Heart right ventricle (tissue), 16 donors: ENCODE results near the gene GRIP2. TPM values are rescaled to one million over a fixed set of nuclear protein-coding genes. Genes with fewer than 3 reads are reported as not detected.

Source experiments
- ATAC-seq, 8 donors: fragments of 200-7000 bp; cut with Tn5 transposase; one replicate each; pipeline ENCODE4 v1.9.1; 2020; ENCODE audit warnings: mild to moderate bottlenecking in 8 of 8, moderate library complexity in 8 of 8, moderate number of reproducible peaks in 1 of 8
- DNase-seq, 2 donors: peaks; one replicate each; pipeline ENCODE4 v3.0.0-alpha.2; 2020
- H3K27ac ChIP-seq, 10 donors: fragments of 200-600 bp; sonication (generic) in 2 of 10; one replicate each; pipeline versions ENCODE4 v1.5.0 to v1.8.0; 2020 to 2022; ENCODE audit warnings: mild to moderate bottlenecking in 3 of 10
- H3K27me3 ChIP-seq, 7 donors: fragments of 200-600 bp; one replicate each; pipeline ENCODE4 v1.8.0; 2021 to 2022; ENCODE audit warnings: mild to moderate bottlenecking in 2 of 7
- H3K36me3 ChIP-seq, 9 donors: fragments of 200-600 bp; sonication (generic) in 1 of 9; one replicate each; pipeline versions ENCODE4 v1.5.0 to v1.8.0; 2020 to 2022; ENCODE audit warnings: mild to moderate bottlenecking in 2 of 9
- H3K4me1 ChIP-seq, 9 donors: fragments of 200-600 bp; sonication (generic) in 1 of 9; one replicate each; pipeline versions ENCODE4 v1.5.0 to v1.8.0; 2020 to 2022; ENCODE audit warnings: mild to moderate bottlenecking in 4 of 9
- H3K4me3 ChIP-seq, 10 donors: fragments of 200-600 bp; sonication (generic) in 2 of 10; one replicate each; pipeline versions ENCODE4 v1.5.0 to v1.8.0; 2020 to 2022; ENCODE audit warnings: mild to moderate bottlenecking in 7 of 10, moderate library complexity in 2 of 10
- H3K9me3 ChIP-seq, 11 donors: fragments of 200-600 bp in 10 of 11; sonication (generic) in 2 of 11; one replicate each; pipeline versions ENCODE4 v1.5.0 to v1.8.0; 2013 to 2022; ENCODE audit warnings: mild to moderate bottlenecking in 2 of 11, control low read depth in 1 of 11, moderate library complexity in 1 of 11
- CTCF ChIP-seq, 9 donors: fragments of 200-600 bp; sonication (generic) in 2 of 9; IDR thresholded peaks; one replicate each; pipeline versions ENCODE4 v1.5.0 to v1.8.0; 2021 to 2022; ENCODE audit warnings: antibody characterized with exemption in 9 of 9, mild to moderate bottlenecking in 5 of 9, moderate library complexity in 1 of 9
- WGBS, 2 donors: extraction: QIAGEN DNeasy Blood & Tissue Kit; methylation state at CpG; one replicate each; pipeline ENCODE4 v1.1.7; 2013; ENCODE audit warnings: inconsistent platforms in 1 of 2; 5-methylcytosine and 5-hydroxymethylcytosine counted together
- intact Hi-C, 10 donors: fragments of 100-400 bp; cut with DNase I; formaldehyde crosslinking; loops; one replicate each; pipeline versions ENCODE4 v1.11.1 to v1.14.2; 2022
- polyA plus RNA-seq, 2 donors: library from polyadenylated mRNA; stranded (reverse); fragments of 200-250 nt; gene quantifications; one replicate each; pipeline ENCODE4 v1.2.3, GENCODE V29; 2013
- total RNA-seq, 10 donors: library from RNA; stranded (reverse); fragmentation: NEBNext Ultra II Directional in 3 of 10; extraction: Animal tissue kit (Norgen Biotek cat#: 25700) in 3 of 10; gene quantifications; one replicate each; pipeline versions ENCODE4 v1.2.1 to v1.2.4, GENCODE V29; 2021 to 2023
- donor health status: Arrhythmogenic right ventricular cardiomyopathy.
- donor health status: ischemic (EF 13 %, LVEDD 7.1; RV severe dilation, severe dysfunction).
- donor health status: healthy with polysubstance abuse.
- donor health status: DM: no; HTN: yes; CAD: no.
- donor health status: DM: no; HTN: no; CAD: no.
- donor health status: ischemic (EF 25% LVEDD 6.9; RV normal size, moderate dysfunction).
- donor health status: ischemic (EF 25% LVEDD 5.7; RV mildly dilated, moderate dysfunction).
- donor health status: healthy.
- donor health status: DM: yes; HTN: yes; CAD: no.
- donor health status: Ischemic cardiomyopathy.
- donor health status: ischemic (EF 35%, LVEDD 5.7; RV mildly dilated, moderate dysfunction).
- donor health status: nonischemic (EF 11% LVEDD 7.7; RV severe dilation, severe dysfunction).
- donor health status: DM: yes; HTN: yes; CAD: no.
- donor health status: PGD.
- donor health status: ischemic (EF 29% LVEDD 5.4; RV normal size, mild dysfunction).
- donor health status: nonischemic (EF 23%, LVEDD 6.1; RV moderate dilation, normal function).

Gene GRIP2
- total and polyA plus RNA-seq, 12 donors: 7.4 to 70.1 (median 39.4) TPM

- H3K27ac ChIP-seq: peak overlapping the region in 1 of 10 donors; percentile 7
- ATAC-seq (no peak), DNase-seq (no peak)
- H3K9me3 ChIP-seq: no peaks in the 10 kb centered on the region
- no peaks in the 10 kb centered on the region for H3K36me3 ChIP-seq
- H3K4me3 ChIP-seq: no peak overlapping the region
- intact Hi-C loops: no loop called here
- peaks cover 0 to 55% (median 10%) of the 10 kb centered on the region in 7 donors for H3K27me3 ChIP-seq
- 29 to 37% methylated on average over 5 of the region's 5 CpGs for WGBS, 2 donors
- H3K4me1 ChIP-seq: no peaks in the 10 kb centered on the region
- TF ChIP-seq CTCF (IDR thresholded peaks at IDR 0.05): no peak
Observed at GRCh38 chr3:14570089-14570488, 29.9 kb upstream of the GRIP2 start.

- Histone ChIP-seq H3K27me3 (peaks cover 0 to 55% (median 10%) of the 10 kb centered on the region in 7 donors), H3K4me1 (no peaks in the 10 kb centered on the region), H3K36me3 (no peaks in the 10 kb centered on the region), H3K27ac (peak overlapping the region in 1 of 10 donors; percentile 7), H3K4me3 (no peak overlapping the region), H3K9me3 (no peaks in the 10 kb centered on the region)
- TF ChIP-seq CTCF (IDR thresholded peaks at IDR 0.05): no peak
- DNase-seq (no peak), ATAC-seq (no peak)
- intact Hi-C loops: no loop called here
- WGBS, 2 donors: 76 to 77% methylated on average over 11 of the region's 11 CpGs
Observed at GRCh38 chr3:14569474-14570000, 29.4 kb upstream of the GRIP2 start.

- Histone ChIP-seq H3K4me1 (no peaks in the 10 kb centered on the region), H3K36me3 (no peaks in the 10 kb centered on the region), H3K27ac (no peak overlapping the region), H3K9me3 (no peaks in the 10 kb centered on the region), H3K4me3 (no peak overlapping the region), H3K27me3 (peaks cover 0 to 54% (median 8%) of the 10 kb centered on the region in 7 donors)
- WGBS, 2 donors: 91 to 94% methylated on average over 7 of the region's 7 CpGs
- intact Hi-C loops: no loop called here
- TF ChIP-seq CTCF (IDR thresholded peaks at IDR 0.05): no peak
- no peak for DNase-seq
- no peak for ATAC-seq
Observed at GRCh38 chr3:14568269-14568668, 28.1 kb upstream of the GRIP2 start.

GRCh38 chr3:14566812-14567211 is 26.7 kb upstream of the GRIP2 start:
- ATAC-seq (no peak), DNase-seq (no peak)
- Histone ChIP-seq H3K9me3 (no peaks in the 10 kb centered on the region), H3K27me3 (peaks cover 0 to 61% (median 20%) of the 10 kb centered on the region in 7 donors), H3K36me3 (no peaks in the 10 kb centered on the region), H3K27ac (no peak overlapping the region), H3K4me3 (no peak overlapping the region), H3K4me1 (no peaks in the 10 kb centered on the region)
- 44 to 58% methylated on average over 2 of the region's 2 CpGs for WGBS, 2 donors
- intact Hi-C loops: no loop called here
- no peak for TF ChIP-seq CTCF (IDR thresholded peaks at IDR 0.05)
